ENCODE data around the gene TEDC2.

TEDC2 gene

GRCh38 chr16:2490190-2491105, 30.5 kb downstream of the TEDC2 start:
- H3K27ac ChIP-seq (ENCODE audit: low read depth, low read length): no peak overlapping the region
- H3K9ac ChIP-seq (ENCODE audit: low read length in 5 of 5): no peak overlapping the region
- no peaks in the 10 kb centered on the region for H3K27me3 ChIP-seq (ENCODE audit: control insufficient read depth in 5 of 5, insufficient read depth in 4 of 5, low read length in 5 of 5)

GRCh38 chr16:2492292-2492691, 32.4 kb downstream of the TEDC2 start:
- Histone ChIP-seq H3K27ac (ENCODE audit: low read depth, low read length) (no peak overlapping the region), H3K9me3 (ENCODE audit: control insufficient read depth in 5 of 5, low read length in 5 of 5) (no peaks in the 10 kb centered on the region), H3K9ac (ENCODE audit: low read length in 5 of 5) (no peak overlapping the region), H3K4me3 (ENCODE audit: low read depth in 1 of 5, low read length in 5 of 5) (no peak overlapping the region), H3K27me3 (ENCODE audit: control insufficient read depth in 5 of 5, insufficient read depth in 4 of 5, low read length in 5 of 5) (no peaks in the 10 kb centered on the region), H3K4me1 (ENCODE audit: control insufficient read depth in 5 of 5, insufficient read depth in 5 of 5, low read length in 5 of 5) (peaks cover 2 to 24% (median 16%) of the 10 kb centered on the region in 5 donors), H3K36me3 (ENCODE audit: control insufficient read depth in 5 of 5, insufficient read depth in 5 of 5, low read length in 5 of 5) (peaks cover 0 to 28% (median 19%) of the 10 kb centered on the region in 5 donors)

More at GRCh38 chr16:2490190-2491105, 30.5 kb downstream of the TEDC2 start:
- Histone ChIP-seq H3K4me3 (ENCODE audit: low read depth in 1 of 5, low read length in 5 of 5) (no peak overlapping the region), H3K36me3 (ENCODE audit: control insufficient read depth in 5 of 5, insufficient read depth in 5 of 5, low read length in 5 of 5) (peaks cover 0 to 15% (median 8%) of the 10 kb centered on the region in 5 donors), H3K9me3 (ENCODE audit: control insufficient read depth in 5 of 5, low read length in 5 of 5) (no peaks in the 10 kb centered on the region), H3K4me1 (ENCODE audit: control insufficient read depth in 5 of 5, insufficient read depth in 5 of 5, low read length in 5 of 5) (peaks cover 0 to 32% (median 19%) of the 10 kb centered on the region in 5 donors)

GRCh38 chr16:2493605-2494004, 33.7 kb downstream of the TEDC2 start:
- H3K9me3 ChIP-seq (ENCODE audit: control insufficient read depth in 5 of 5, low read length in 5 of 5): no peaks in the 10 kb centered on the region
- H3K4me3 ChIP-seq (ENCODE audit: low read depth in 1 of 5, low read length in 5 of 5): no peak overlapping the region
- H3K4me1 ChIP-seq (ENCODE audit: control insufficient read depth in 5 of 5, insufficient read depth in 5 of 5, low read length in 5 of 5): peaks cover 9 to 29% (median 20%) of the 10 kb centered on the region in 5 donors
- H3K27ac ChIP-seq (ENCODE audit: low read depth, low read length): no peak overlapping the region
- no peak overlapping the region for H3K9ac ChIP-seq (ENCODE audit: low read length in 5 of 5)
- H3K27me3 ChIP-seq (ENCODE audit: control insufficient read depth in 5 of 5, insufficient read depth in 4 of 5, low read length in 5 of 5): no peaks in the 10 kb centered on the region
- H3K36me3 ChIP-seq (ENCODE audit: control insufficient read depth in 5 of 5, insufficient read depth in 5 of 5, low read length in 5 of 5): peaks cover 0 to 36% (median 21%) of the 10 kb centered on the region in 5 donors

GRCh38 chr16:2494616-2495015, 34.7 kb downstream of the TEDC2 start:
- no peaks in the 10 kb centered on the region for H3K9me3 ChIP-seq (ENCODE audit: control insufficient read depth in 5 of 5, low read length in 5 of 5)
- peaks cover 13 to 39% (median 29%) of the 10 kb centered on the region in 5 donors for H3K4me1 ChIP-seq (ENCODE audit: control insufficient read depth in 5 of 5, insufficient read depth in 5 of 5, low read length in 5 of 5)
- peaks cover 0 to 42% (median 24%) of the 10 kb centered on the region in 5 donors for H3K36me3 ChIP-seq (ENCODE audit: control insufficient read depth in 5 of 5, insufficient read depth in 5 of 5, low read length in 5 of 5)
- H3K27ac ChIP-seq (ENCODE audit: low read depth, low read length): no peak overlapping the region
- H3K27me3 ChIP-seq (ENCODE audit: control insufficient read depth in 5 of 5, insufficient read depth in 4 of 5, low read length in 5 of 5): no peaks in the 10 kb centered on the region
- H3K9ac ChIP-seq (ENCODE audit: low read length in 5 of 5): no peak overlapping the region
- no peak overlapping the region for H3K4me3 ChIP-seq (ENCODE audit: low read depth in 1 of 5, low read length in 5 of 5)

GRCh38 chr16:2495041-2495440, 35.1 kb downstream of the TEDC2 start:
- Histone ChIP-seq H3K9ac (ENCODE audit: low read length in 5 of 5) (no peak overlapping the region), H3K27me3 (ENCODE audit: control insufficient read depth in 5 of 5, insufficient read depth in 4 of 5, low read length in 5 of 5) (no peaks in the 10 kb centered on the region), H3K27ac (ENCODE audit: low read depth, low read length) (no peak overlapping the region), H3K36me3 (ENCODE audit: control insufficient read depth in 5 of 5, insufficient read depth in 5 of 5, low read length in 5 of 5) (peaks cover 0 to 38% (median 23%) of the 10 kb centered on the region in 5 donors), H3K4me3 (ENCODE audit: low read depth in 1 of 5, low read length in 5 of 5) (no peak overlapping the region), H3K9me3 (ENCODE audit: control insufficient read depth in 5 of 5, low read length in 5 of 5) (no peaks in the 10 kb centered on the region), H3K4me1 (ENCODE audit: control insufficient read depth in 5 of 5, insufficient read depth in 5 of 5, low read length in 5 of 5) (peaks cover 13 to 43% (median 29%) of the 10 kb centered on the region in 5 donors)

GRCh38 chr16:2496223-2497115, 36.6 kb downstream of the TEDC2 start:
- no peaks in the 10 kb centered on the region for H3K27me3 ChIP-seq (ENCODE audit: control insufficient read depth in 5 of 5, insufficient read depth in 4 of 5, low read length in 5 of 5)
- peaks cover 0 to 28% (median 16%) of the 10 kb centered on the region in 5 donors for H3K36me3 ChIP-seq (ENCODE audit: control insufficient read depth in 5 of 5, insufficient read depth in 5 of 5, low read length in 5 of 5)
- peaks cover 13 to 52% (median 38%) of the 10 kb centered on the region in 5 donors for H3K4me1 ChIP-seq (ENCODE audit: control insufficient read depth in 5 of 5, insufficient read depth in 5 of 5, low read length in 5 of 5)
- H3K4me3 ChIP-seq (ENCODE audit: low read depth in 1 of 5, low read length in 5 of 5): no peak overlapping the region
- H3K9me3 ChIP-seq (ENCODE audit: control insufficient read depth in 5 of 5, low read length in 5 of 5): no peaks in the 10 kb centered on the region
- H3K27ac ChIP-seq (ENCODE audit: low read depth, low read length): no peak overlapping the region
- H3K9ac ChIP-seq (ENCODE audit: low read length in 5 of 5): no peak overlapping the region

GRCh38 chr16:2497116-2497630, 37.3 kb downstream of the TEDC2 start:
- H3K4me3 ChIP-seq (ENCODE audit: low read depth in 1 of 5, low read length in 5 of 5): peak overlapping the region in 1 of 5 donors; percentile 21
- H3K27me3 ChIP-seq (ENCODE audit: control insufficient read depth in 5 of 5, insufficient read depth in 4 of 5, low read length in 5 of 5): no peaks in the 10 kb centered on the region
- peak overlapping the region in 1 of 5 donors; percentile 1 for H3K9ac ChIP-seq (ENCODE audit: low read length in 5 of 5)
- H3K36me3 ChIP-seq (ENCODE audit: control insufficient read depth in 5 of 5, insufficient read depth in 5 of 5, low read length in 5 of 5): peaks cover 0 to 28% (median 16%) of the 10 kb centered on the region in 5 donors
- peaks cover 13 to 59% (median 45%) of the 10 kb centered on the region in 5 donors for H3K4me1 ChIP-seq (ENCODE audit: control insufficient read depth in 5 of 5, insufficient read depth in 5 of 5, low read length in 5 of 5)
- no peak overlapping the region for H3K27ac ChIP-seq (ENCODE audit: low read depth, low read length)
- H3K9me3 ChIP-seq (ENCODE audit: control insufficient read depth in 5 of 5, low read length in 5 of 5): no peaks in the 10 kb centered on the region

GRCh38 chr16:2497695-2498484, 38.0 kb downstream of the TEDC2 start:
- Histone ChIP-seq H3K9me3 (ENCODE audit: control insufficient read depth in 5 of 5, low read length in 5 of 5) (no peaks in the 10 kb centered on the region), H3K27me3 (ENCODE audit: control insufficient read depth in 5 of 5, insufficient read depth in 4 of 5, low read length in 5 of 5) (no peaks in the 10 kb centered on the region), H3K4me3 (ENCODE audit: low read depth in 1 of 5, low read length in 5 of 5) (peak overlapping the region in 1 of 5 donors; percentile 8), H3K27ac (ENCODE audit: low read depth, low read length) (no peak overlapping the region), H3K4me1 (ENCODE audit: control insufficient read depth in 5 of 5, insufficient read depth in 5 of 5, low read length in 5 of 5) (peaks cover 13 to 66% (median 52%) of the 10 kb centered on the region in 5 donors), H3K9ac (ENCODE audit: low read length in 5 of 5) (peak overlapping the region in 2 of 5 donors; percentile 1 to 38), H3K36me3 (ENCODE audit: control insufficient read depth in 5 of 5, insufficient read depth in 5 of 5, low read length in 5 of 5) (peaks cover 0 to 28% (median 15%) of the 10 kb centered on the region in 5 donors)
